Mesothelial cell of epicardium (in vitro differentiated cells): ENCODE data around the gene NDUFAF4. TPM values are rescaled to one million over a fixed set of nuclear protein-coding genes. Genes with fewer than 3 reads are reported as not detected.

Source experiments
- total RNA-seq: library from RNA; stranded (reverse); gene quantifications from 3 replicates; pipeline ENCODE4 v1.2.1, GENCODE V29; 2021

The NDUFAF4 gene
- total RNA-seq, 1 donor from 2014 or later = 40.6 TPM

Other genes starting within 250 kb of the NDUFAF4 start
- gene GPR63, start 60.4 kb downstream of the NDUFAF4 start, total RNA-seq = 17.5 to 18.5 TPM (median 17.9 TPM) in 3 replicates
- gene KLHL32, start 26.8 kb upstream of the NDUFAF4 start, total RNA-seq = 7.3 to 8.4 TPM (median 8.1 TPM) in 3 replicates